Liver (tissue), 9 donors: Measurements from ENCODE around the gene ULK2. TPM values are rescaled to one million over a fixed set of nuclear protein-coding genes. Genes with fewer than 3 reads are reported as not detected.

Source experiments
- DNase-seq: peaks from one replicate; pipeline ENCODE4 v3.0.0-alpha.2; 2017; ENCODE audit warnings: low spot score
- H3K27ac ChIP-seq, 2 donors: one replicate each; pipeline ENCODE4 v1.7.0; 2013; ENCODE audit warnings: inconsistent platforms in 2 of 2, low read length in 2 of 2, control low read depth in 1 of 2, low read depth in 1 of 2, mild to moderate bottlenecking in 1 of 2
- H3K27me3 ChIP-seq, 4 donors: one replicate each; pipeline versions ENCODE4 v1.6.1 to v1.7.0; 2013; ENCODE audit warnings: low read length in 3 of 4, inconsistent platforms in 1 of 4, mild to moderate bottlenecking in 1 of 4, moderate library complexity in 1 of 4; ENCODE audit not compliant: control insufficient read depth in 4 of 4, insufficient read depth in 4 of 4
- H3K36me3 ChIP-seq, 4 donors: one replicate each; pipeline versions ENCODE4 v1.6.1 to v1.7.0; 2013; ENCODE audit warnings: low read length in 3 of 4, mild to moderate bottlenecking in 3 of 4, low read depth in 1 of 4, moderate library complexity in 1 of 4; ENCODE audit not compliant: control insufficient read depth in 4 of 4, insufficient read depth in 3 of 4
- H3K4me1 ChIP-seq, 4 donors: one replicate each; pipeline versions ENCODE4 v1.6.1 to v1.7.0; 2013; ENCODE audit warnings: low read length in 3 of 4, mild to moderate bottlenecking in 3 of 4, moderate library complexity in 1 of 4; ENCODE audit not compliant: control insufficient read depth in 4 of 4, insufficient read depth in 4 of 4
- H3K4me3 ChIP-seq, 3 donors: one replicate each; pipeline versions ENCODE4 v1.6.1 to v1.7.0; 2013; ENCODE audit warnings: low read length in 3 of 3, control low read depth in 1 of 3, low read depth in 1 of 3, mild to moderate bottlenecking in 1 of 3
- H3K9ac ChIP-seq, 2 donors: one replicate each; pipeline ENCODE4 v1.7.0; 2013; ENCODE audit warnings: low read length in 2 of 2, mild to moderate bottlenecking in 2 of 2, moderate library complexity in 2 of 2, control low read depth in 1 of 2, low read depth in 1 of 2
- H3K9me3 ChIP-seq, 4 donors: one replicate each; pipeline versions ENCODE4 v1.6.1 to v1.7.0; 2013; ENCODE audit warnings: low read length in 3 of 4; ENCODE audit not compliant: control insufficient read depth in 4 of 4
- EGR1 ChIP-seq, 2 donors: IDR thresholded peaks; 2 replicates each; pipeline ENCODE4 v1.6.1; 2016 to 2018; ENCODE audit warnings: antibody characterized with exemption in 2 of 2, low read depth in 2 of 2
- FOXA1 ChIP-seq: IDR thresholded peaks from 2 replicates; pipeline ENCODE4 v1.6.1; 2016; ENCODE audit warnings: antibody characterized with exemption
- FOXA2 ChIP-seq: IDR thresholded peaks from 2 replicates; pipeline ENCODE4 v1.6.1; 2016; ENCODE audit warnings: antibody characterized with exemption
- GABPA ChIP-seq, 2 donors: IDR thresholded peaks in 1 of 2; conservative IDR thresholded peaks in 1 of 2; 2 replicates each; pipeline ENCODE4 v1.6.1; 2016; ENCODE audit warnings: antibody characterized with exemption in 2 of 2, mild to moderate bottlenecking in 1 of 2, moderate library complexity in 1 of 2
- HNF4A ChIP-seq, 2 donors: conservative IDR thresholded peaks; 2 replicates each; pipeline ENCODE4 v1.6.1; 2016; ENCODE audit warnings: antibody characterized with exemption in 2 of 2, mild to moderate bottlenecking in 2 of 2
- JUND ChIP-seq, 2 donors: IDR thresholded peaks; 2 replicates each; pipeline ENCODE4 v1.6.1; 2016; ENCODE audit warnings: antibody characterized with exemption in 2 of 2
- MAX ChIP-seq: IDR thresholded peaks from 2 replicates; pipeline ENCODE4 v1.6.1; 2016; ENCODE audit warnings: antibody characterized with exemption
- NR2F2 ChIP-seq: IDR thresholded peaks from 2 replicates; pipeline ENCODE4 v1.6.1; 2016; ENCODE audit warnings: antibody characterized with exemption
- RAD21 ChIP-seq, 2 donors: IDR thresholded peaks; 2 replicates each; pipeline ENCODE4 v1.6.1; 2016; ENCODE audit warnings: antibody characterized with exemption in 2 of 2, mild to moderate bottlenecking in 2 of 2
- REST ChIP-seq: IDR thresholded peaks from 2 replicates; pipeline ENCODE4 v1.6.1; 2016; ENCODE audit warnings: antibody characterized with exemption, mild to moderate bottlenecking
- RXRA ChIP-seq, 2 donors: IDR thresholded peaks; 2 replicates each; pipeline ENCODE4 v1.6.1; 2017 to 2018; ENCODE audit warnings: antibody characterized with exemption in 2 of 2, mild to moderate bottlenecking in 1 of 2
- SP1 ChIP-seq: IDR thresholded peaks from 2 replicates; pipeline ENCODE4 v1.6.1; 2018; ENCODE audit warnings: antibody characterized with exemption, mild to moderate bottlenecking
- TAF1 ChIP-seq: conservative IDR thresholded peaks from 2 replicates; pipeline ENCODE4 v1.6.1; 2016; ENCODE audit warnings: antibody characterized with exemption, mild to moderate bottlenecking
- YY1 ChIP-seq: IDR thresholded peaks from 2 replicates; pipeline ENCODE4 v1.6.1; 2016; ENCODE audit warnings: antibody characterized with exemption, mild to moderate bottlenecking
- ZBTB33 ChIP-seq: IDR thresholded peaks from 2 replicates; pipeline ENCODE4 v1.6.1; 2016; ENCODE audit warnings: antibody characterized with exemption
- WGBS: extraction: QIAGEN DNeasy Blood & Tissue Kit; methylation state at CpG from one replicate; pipeline ENCODE4 v1.1.7; 2013; 5-methylcytosine and 5-hydroxymethylcytosine counted together
- polyA plus RNA-seq, 2 donors: library from polyadenylated mRNA; stranded (reverse) in 1 of 2; unstranded in 1 of 2; fragments of 200-250 nt in 1 of 2; fragments of >200 nt in 1 of 2; fragmentation: Nextera tagmentation in 1 of 2; extraction: Ambion mirVana in 1 of 2; gene quantifications; one replicate each; pipeline versions ENCODE4 v1.2.1 to v1.2.3, GENCODE V29; 2013 to 2015
- total RNA-seq, 2 donors: library from RNA; depleted of rRNA; stranded (reverse); fragments of >200 nt; gene quantifications; one replicate each; pipeline ENCODE4 v1.2.3, GENCODE V29; 2014
- TF ChIP-seq, protein P1 (sequence below): IDR thresholded peaks from 2 replicates; pipeline ENCODE4 v1.6.1; 2016; ENCODE audit warnings: antibody characterized with exemption
- TF ChIP-seq, protein P2 (sequence below): fragments of 150-350 bp; IDR thresholded peaks from 2 replicates; pipeline ENCODE4 v1.5.1; 2017; ENCODE audit warnings: improper control_type of control experiment, low read depth, low read length; ENCODE audit not compliant: missing input control
- donor health status: healthy.
- donor health status: healthy.
- donor health status: healthy.
- donor health status: healthy.
- donor health status: healthy.

The ULK2 gene
- total and polyA plus RNA-seq, 4 donors = 0.89 to 7.9 (median 4.2) TPM

- H3K27ac ChIP-seq = no peak overlapping the region
These were observed 115.3 kb downstream of the ULK2 start for GRCh38 chr17:19752216-19753050.

More at GRCh38 chr17:19752216-19753050, 115.3 kb downstream of the ULK2 start:
- 87% methylated on average over 15 of the region's 15 CpGs for WGBS
- DNase-seq = no peak
- Histone ChIP-seq H3K9me3 (no peaks in the 10 kb centered on the region), H3K4me3 (no peak overlapping the region), H3K36me3 (no peaks in the 10 kb centered on the region), H3K4me1 (peaks cover 3 to 11% (median 8%) of the 10 kb centered on the region in 4 donors), H3K9ac (no peak overlapping the region), H3K27me3 (no peaks in the 10 kb centered on the region)
- TF ChIP-seq, protein P1, sequence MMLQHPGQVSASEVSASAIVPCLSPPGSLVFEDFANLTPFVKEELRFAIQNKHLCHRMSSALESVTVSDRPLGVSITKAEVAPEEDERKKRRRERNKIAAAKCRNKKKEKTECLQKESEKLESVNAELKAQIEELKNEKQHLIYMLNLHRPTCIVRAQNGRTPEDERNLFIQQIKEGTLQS = no peak
- TF ChIP-seq MAX (no peak), HNF4A (conservative IDR thresholded peaks at IDR 0.05) (no peak), YY1 (no peak), SP1 (no peak), TAF1 (no peak), RAD21 (IDR thresholded peaks at IDR 0.05) (no peak), FOXA2 (no peak), GABPA (IDR thresholded peaks at IDR 0.05 in 1 of 2, conservative IDR thresholded peaks at IDR 0.05 in 1 of 2) (no peak), RXRA (IDR thresholded peaks at IDR 0.05) (no peak), FOXA1 (no peak), EGR1 (IDR thresholded peaks at IDR 0.05; ENCODE audit: low read depth in 2 of 2) (no peak), JUND (IDR thresholded peaks at IDR 0.05) (no peak), NR2F2 (no peak), ZBTB33 (no peak), REST (no peak)
- TF ChIP-seq, protein P2, sequence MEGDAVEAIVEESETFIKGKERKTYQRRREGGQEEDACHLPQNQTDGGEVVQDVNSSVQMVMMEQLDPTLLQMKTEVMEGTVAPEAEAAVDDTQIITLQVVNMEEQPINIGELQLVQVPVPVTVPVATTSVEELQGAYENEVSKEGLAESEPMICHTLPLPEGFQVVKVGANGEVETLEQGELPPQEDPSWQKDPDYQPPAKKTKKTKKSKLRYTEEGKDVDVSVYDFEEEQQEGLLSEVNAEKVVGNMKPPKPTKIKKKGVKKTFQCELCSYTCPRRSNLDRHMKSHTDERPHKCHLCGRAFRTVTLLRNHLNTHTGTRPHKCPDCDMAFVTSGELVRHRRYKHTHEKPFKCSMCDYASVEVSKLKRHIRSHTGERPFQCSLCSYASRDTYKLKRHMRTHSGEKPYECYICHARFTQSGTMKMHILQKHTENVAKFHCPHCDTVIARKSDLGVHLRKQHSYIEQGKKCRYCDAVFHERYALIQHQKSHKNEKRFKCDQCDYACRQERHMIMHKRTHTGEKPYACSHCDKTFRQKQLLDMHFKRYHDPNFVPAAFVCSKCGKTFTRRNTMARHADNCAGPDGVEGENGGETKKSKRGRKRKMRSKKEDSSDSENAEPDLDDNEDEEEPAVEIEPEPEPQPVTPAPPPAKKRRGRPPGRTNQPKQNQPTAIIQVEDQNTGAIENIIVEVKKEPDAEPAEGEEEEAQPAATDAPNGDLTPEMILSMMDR = no peak
